Ovary (tissue), 9 donors: Measurements from ENCODE around the gene STX5. TPM values are rescaled to one million over a fixed set of nuclear protein-coding genes. Genes with fewer than 3 reads are reported as not detected.
"Not testable (repeated sequence)": the region's sequence is repeated elsewhere in the genome, so short reads cannot be mapped to it uniquely, and the experiment has no call there.

Experiments used
- DNase-seq, 5 donors: peaks; one replicate each; pipeline ENCODE4 v3.0.0-alpha.2; 2019 to 2020
- H3K27ac ChIP-seq, 2 donors: fragments of 200-600 bp; one replicate each; pipeline versions ENCODE4 v1.5.1 to v1.8.0; 2019 to 2022
- H3K27me3 ChIP-seq: fragments of 200-600 bp; one replicate; pipeline ENCODE4 v1.8.0; 2022
- H3K36me3 ChIP-seq: fragments of 200-600 bp; sonication (generic); one replicate; pipeline ENCODE4 v1.5.1; 2019
- H3K4me1 ChIP-seq: one replicate; pipeline ENCODE4 v1.8.1; 2013; ENCODE audit warnings: mild to moderate bottlenecking, moderate library complexity; ENCODE audit not compliant: insufficient read depth
- H3K4me3 ChIP-seq: fragments of 200-600 bp; sonication (generic); one replicate; pipeline ENCODE4 v1.5.1; 2017
- H3K9me3 ChIP-seq, 2 donors: fragments of 200-600 bp in 1 of 2; sonication (generic) in 1 of 2; one replicate each; pipeline versions ENCODE4 v1.5.1 to v1.8.1; 2013 to 2019; ENCODE audit warnings: mild to moderate bottlenecking in 1 of 2, moderate library complexity in 1 of 2
- EP300 ChIP-seq: sonication (generic); formaldehyde crosslinking; IDR thresholded peaks from one replicate; pipeline ENCODE4 v1.6.1; 2017; ENCODE audit warnings: antibody characterized with exemption
- POLR2A ChIP-seq: fragments of 450-650 bp; IDR thresholded peaks from one replicate; pipeline ENCODE4 v1.6.1; 2017; ENCODE audit warnings: antibody characterized with exemption, mild to moderate bottlenecking, moderate library complexity
- WGBS, 3 donors: extraction: QIAGEN DNeasy Blood & Tissue Kit in 1 of 3; methylation state at CpG; one replicate each; pipeline versions ENCODE4 v1.1.5 to v1.1.7; 2013 to 2017; 5-methylcytosine and 5-hydroxymethylcytosine counted together
- intact Hi-C, 4 donors: fragments of 100-400 bp; cut with DNase I; formaldehyde crosslinking; loops; one replicate each; pipeline versions ENCODE4 v1.11.0 to v1.15.1; 2022 to 2023
- polyA plus RNA-seq, 2 donors: library from polyadenylated mRNA; stranded (reverse); fragments of 200-250 nt in 1 of 2; fragments of 350-450 nt in 1 of 2; fragmentation: Illumina TruSeq in 1 of 2; extraction: RNeasy Lipid Tissue Mini Kit (QIAGEN cat#74804) in 1 of 2; gene quantifications; one replicate each; pipeline ENCODE4 v1.2.3, GENCODE V29; 2013 to 2014
- total RNA-seq, 7 donors: library from RNA; depleted of rRNA in 2 of 7; stranded (reverse); fragments of >200 nt in 2 of 7; fragmentation: NEBNext Ultra II Directional in 3 of 7; extraction: Animal tissue kit (Norgen Biotek cat#: 25700) in 3 of 7; gene quantifications; one replicate each; pipeline versions ENCODE4 v1.1.0 to v1.2.4, GENCODE V29; 2016 to 2023
- TF ChIP-seq, protein P1 (sequence below), 3 donors: fragments of 450-650 bp in 2 of 3; fragments of 200-600 bp in 1 of 3; IDR thresholded peaks; one replicate each; pipeline versions ENCODE4 v1.5.1 to v1.8.0; 2016 to 2022; ENCODE audit warnings: antibody characterized with exemption in 3 of 3, mild to moderate bottlenecking in 1 of 3
- donor health status: DM: no; HTN: no; CAD: no; lungs with moderate emphysema.
- donor health status: DM: no; HTN: no; CAD: no.
- donor health status: Bipolar disorder and iron deficiency.
- donor health status: DM: yes; HTN: yes; CAD: no.
- donor health status: DM: no; HTN: no; CAD: no.
- donor health status: DM: yes; HTN: yes; CAD: no.

The STX5 gene
- total and polyA plus RNA-seq, 9 donors = 33.2 to 60.7 (median 49.1) TPM

DNA sequence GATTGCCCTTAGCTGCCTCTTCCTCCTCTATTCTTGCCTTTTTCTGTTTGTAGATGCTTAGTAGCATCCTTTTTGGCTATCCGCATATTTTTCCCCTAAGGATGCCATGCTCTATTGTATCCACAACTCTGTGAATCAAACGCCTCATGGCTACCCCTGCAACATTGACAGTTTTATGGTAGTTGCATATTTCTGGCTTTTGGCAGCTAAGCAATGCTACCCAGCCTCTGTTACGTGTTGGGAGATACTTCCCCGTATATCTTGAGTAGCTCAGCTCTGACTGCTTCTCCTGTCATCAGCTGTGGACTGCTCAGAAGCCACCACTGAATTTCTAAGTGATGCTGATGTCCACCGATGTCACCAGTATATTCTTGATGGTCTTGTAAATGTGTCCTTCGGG, 33.8 kb upstream of the STX5 start:
- H3K36me3 ChIP-seq = no peaks in the 10 kb centered on the region
- 72 to 79% (median 73%) methylated on average over 6 of the region's 6 CpGs for WGBS, 3 donors
- no peak for DNase-seq
- TF ChIP-seq EP300 = no peak
- TF ChIP-seq POLR2A = no peak
- TF ChIP-seq, protein P1, sequence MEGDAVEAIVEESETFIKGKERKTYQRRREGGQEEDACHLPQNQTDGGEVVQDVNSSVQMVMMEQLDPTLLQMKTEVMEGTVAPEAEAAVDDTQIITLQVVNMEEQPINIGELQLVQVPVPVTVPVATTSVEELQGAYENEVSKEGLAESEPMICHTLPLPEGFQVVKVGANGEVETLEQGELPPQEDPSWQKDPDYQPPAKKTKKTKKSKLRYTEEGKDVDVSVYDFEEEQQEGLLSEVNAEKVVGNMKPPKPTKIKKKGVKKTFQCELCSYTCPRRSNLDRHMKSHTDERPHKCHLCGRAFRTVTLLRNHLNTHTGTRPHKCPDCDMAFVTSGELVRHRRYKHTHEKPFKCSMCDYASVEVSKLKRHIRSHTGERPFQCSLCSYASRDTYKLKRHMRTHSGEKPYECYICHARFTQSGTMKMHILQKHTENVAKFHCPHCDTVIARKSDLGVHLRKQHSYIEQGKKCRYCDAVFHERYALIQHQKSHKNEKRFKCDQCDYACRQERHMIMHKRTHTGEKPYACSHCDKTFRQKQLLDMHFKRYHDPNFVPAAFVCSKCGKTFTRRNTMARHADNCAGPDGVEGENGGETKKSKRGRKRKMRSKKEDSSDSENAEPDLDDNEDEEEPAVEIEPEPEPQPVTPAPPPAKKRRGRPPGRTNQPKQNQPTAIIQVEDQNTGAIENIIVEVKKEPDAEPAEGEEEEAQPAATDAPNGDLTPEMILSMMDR (IDR thresholded peaks at IDR 0.05) = no peak
- H3K4me1 ChIP-seq = no peaks in the 10 kb centered on the region
- no peak overlapping the region for H3K4me3 ChIP-seq
- H3K9me3 ChIP-seq = no peaks in the 10 kb centered on the region
- intact Hi-C loops = loop anchor here in 1 of 4 donors (10.0 kb wide), 1 partner anchor 481 kb away; no protein-coding TSS in a partner anchor
- H3K27me3 ChIP-seq = no peaks in the 10 kb centered on the region
- no peak overlapping the region for H3K27ac ChIP-seq

DNA sequence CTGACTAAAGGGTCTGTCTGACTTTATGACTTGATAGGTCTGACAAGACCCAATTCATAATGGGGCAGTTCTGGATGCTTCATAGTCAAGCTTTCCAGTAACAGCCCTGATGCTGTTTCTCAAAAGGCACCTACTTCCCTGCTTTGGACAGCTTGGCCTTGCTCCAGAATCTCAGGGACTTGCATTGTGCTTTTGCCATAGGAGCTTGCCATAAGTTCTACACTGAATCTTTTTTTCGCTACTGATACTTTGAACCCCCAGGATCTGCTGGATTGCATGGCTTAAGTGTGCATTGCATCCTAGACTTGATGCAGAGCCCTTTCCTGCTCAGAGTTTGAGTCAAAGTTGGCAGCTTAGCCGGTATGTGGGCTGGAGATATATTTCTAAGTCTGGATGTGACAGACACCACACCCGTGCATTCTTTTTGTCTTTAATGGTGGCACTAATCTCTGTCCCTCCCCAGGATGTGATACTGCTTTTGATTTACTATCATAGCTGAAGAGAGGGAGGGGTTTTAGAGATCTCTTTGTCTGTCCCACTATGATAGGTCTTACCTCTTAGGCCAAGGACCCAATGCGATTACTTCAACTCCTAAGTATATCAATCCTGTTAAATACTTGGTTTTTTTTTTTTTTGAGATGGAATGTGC, 32.0 kb upstream of the STX5 start:
- WGBS, 3 donors = 67 to 73% (median 69%) methylated on average over 4 of the region's 4 CpGs
- Histone ChIP-seq H3K9me3 (no peaks in the 10 kb centered on the region), H3K4me3 (no peak overlapping the region), H3K36me3 (no peaks in the 10 kb centered on the region), H3K27ac (no peak overlapping the region), H3K27me3 (no peaks in the 10 kb centered on the region), H3K4me1 (no peaks in the 10 kb centered on the region)
- no peak for TF ChIP-seq EP300
- no peak for TF ChIP-seq POLR2A
- TF ChIP-seq, protein P1 (IDR thresholded peaks at IDR 0.05) = no peak
- intact Hi-C loops = loop anchor here in 3 of 4 donors (2.0 to 10.0 kb wide), 3 partner anchors 77 to 479 kb away; partner anchors contain the start of gene TMEM179B (in 3 of the 3)
- DNase-seq = no peak

DNA sequence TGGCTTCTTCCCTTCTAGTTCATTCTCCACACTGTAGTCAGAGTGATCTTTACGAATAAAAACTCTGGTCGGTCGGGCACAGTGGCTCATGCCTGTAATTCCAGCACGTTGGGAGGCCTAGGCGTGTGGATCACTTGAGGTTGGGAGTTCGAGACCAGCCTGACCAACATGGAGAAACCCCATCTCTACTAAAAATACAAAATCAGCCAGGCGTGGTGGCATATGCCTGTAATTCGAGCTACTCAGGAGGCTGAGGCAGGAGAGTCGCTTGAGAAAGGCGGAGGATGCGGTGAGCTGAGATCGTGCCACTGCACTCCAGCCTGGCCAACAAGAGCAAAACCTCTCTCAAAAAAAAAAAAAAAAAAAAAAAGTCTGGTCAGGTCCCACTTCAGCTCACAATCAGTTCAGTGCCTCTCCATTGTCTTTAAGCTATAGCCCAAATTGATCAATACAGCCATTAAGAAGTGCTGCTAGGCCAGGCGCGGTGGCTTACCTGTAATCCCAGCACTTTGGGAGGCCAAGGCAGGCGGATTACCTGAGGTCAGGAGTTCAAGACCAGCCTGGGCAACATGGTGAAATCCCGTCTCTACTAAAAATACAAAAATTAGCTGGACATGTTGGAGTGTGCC, 29.8 kb upstream of the STX5 start:
- H3K36me3 ChIP-seq, H3K27ac ChIP-seq, DNase-seq, H3K27me3 ChIP-seq, H3K4me3 ChIP-seq, H3K9me3 ChIP-seq, H3K4me1 ChIP-seq: not testable (repeated sequence)
- 85 to 88% (median 88%) methylated on average over 16 of the region's 16 CpGs for WGBS, 3 donors
- intact Hi-C loops = loop anchor here (2.0 to 10.0 kb wide), 4 partner anchors 71 to 477 kb away; partner anchors contain the start of gene TMEM179B (in 3 of the 4)

DNA sequence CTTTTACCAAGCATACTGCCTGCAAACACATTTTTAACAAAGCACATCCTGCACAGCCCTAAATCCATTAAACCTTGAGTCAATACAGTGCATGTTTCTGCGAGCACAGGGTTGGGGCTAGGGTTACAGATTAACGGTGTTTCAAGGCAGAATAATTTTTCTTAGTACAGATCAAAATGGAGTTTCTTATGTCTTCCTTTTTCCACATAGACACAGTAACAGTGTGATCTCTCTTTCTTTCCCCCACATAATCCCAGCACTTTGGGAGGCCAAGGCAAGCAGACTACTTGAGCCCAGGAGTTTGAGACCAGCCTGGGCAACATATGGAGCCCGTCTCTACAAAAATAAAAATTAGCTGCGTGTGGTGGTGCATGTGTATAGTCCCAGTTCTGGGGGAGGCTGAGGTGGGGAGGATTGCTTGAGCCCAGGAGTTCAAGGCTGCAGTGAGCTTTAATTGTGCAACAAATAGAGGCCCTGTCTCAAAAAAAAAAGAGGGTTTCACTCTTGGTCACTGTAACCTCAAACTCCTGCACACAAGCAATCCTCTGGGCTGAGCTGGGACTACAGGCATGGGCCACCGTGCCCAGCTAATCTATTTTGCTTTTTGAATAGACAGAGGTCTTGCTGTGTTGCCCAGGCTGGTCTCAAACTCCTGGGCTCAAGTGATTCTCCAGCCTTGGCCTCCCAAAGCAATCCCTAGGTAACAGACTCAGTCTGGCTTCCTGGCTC, 29.1 kb upstream of the STX5 start:
- Histone ChIP-seq H3K27ac (no peak overlapping the region), H3K27me3 (no peaks in the 10 kb centered on the region), H3K36me3 (no peaks in the 10 kb centered on the region), H3K9me3 (no peaks in the 10 kb centered on the region), H3K4me1 (no peaks in the 10 kb centered on the region), H3K4me3 (no peak overlapping the region)
- no peak for DNase-seq
- TF ChIP-seq, protein P1 (IDR thresholded peaks at IDR 0.05) = no peak
- no peak for TF ChIP-seq POLR2A
- TF ChIP-seq EP300 = no peak
- WGBS, 3 donors = 23 to 49% (median 25%) methylated on average over 5 of the region's 5 CpGs
- intact Hi-C loops = loop anchor here in 3 of 4 donors (2.0 to 10.0 kb wide), 3 partner anchors 70 to 476 kb away; partner anchors contain the start of gene TMEM179B (in 2 of the 3)

DNA sequence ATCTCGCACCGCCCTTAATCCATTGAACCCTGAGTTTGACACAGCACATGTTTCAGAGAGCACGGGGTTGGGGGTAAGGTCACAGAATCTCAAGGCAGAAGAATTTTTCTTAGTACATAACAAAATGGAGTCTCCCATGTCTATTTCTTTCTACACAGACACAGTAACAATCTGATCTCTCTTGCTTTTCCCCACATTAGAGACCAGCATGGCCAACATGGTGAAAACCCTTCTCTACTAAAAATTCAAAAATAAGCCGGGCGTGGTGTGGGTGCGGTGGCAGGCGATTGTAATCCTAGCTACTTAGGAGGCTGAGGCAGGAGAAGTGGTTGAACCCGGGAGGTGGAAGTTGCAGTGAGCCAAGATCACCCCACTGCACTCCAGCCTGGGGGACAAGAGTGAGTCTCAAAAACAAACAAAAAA, 27.4 kb upstream of the STX5 start:
- H3K4me1 ChIP-seq, DNase-seq, H3K36me3 ChIP-seq, H3K9me3 ChIP-seq, H3K27me3 ChIP-seq, H3K27ac ChIP-seq, H3K4me3 ChIP-seq: not testable (repeated sequence)
- intact Hi-C loops = loop anchor here in 1 of 4 donors (10.0 kb wide), 1 partner anchor 464 kb away; no protein-coding TSS in a partner anchor
- 89 to 94% (median 93%) methylated on average over 8 of the region's 8 CpGs for WGBS, 3 donors
